HTR-8/SVneo (cell line): ENCODE measurements around the gene NOXRED1.
"Not testable (repeated sequence)": the region's sequence is repeated elsewhere in the genome, so short reads cannot be mapped to it uniquely, and the experiment has no call there.

Source experiments
- DNase-seq: peaks from one replicate; pipeline ENCODE4 v3.0.0; 2011; ENCODE audit warnings: low spot score, mixed read lengths; ENCODE audit not compliant: insufficient read length
- FAIRE-seq: peaks from 2 replicates; lab custom pipeline; 2011; peaks lifted over from hg19 to GRCh38; lab: Jason Lieb, UNC

NOXRED1 gene

GRCh38 chr14:77415403-77416030, 7.8 kb downstream of the NOXRED1 start:
- not testable (repeated sequence) for DNase-seq, FAIRE-seq

- DNase-seq, result no peak
- FAIRE-seq, result peak; percentile 44
Observed at GRCh38 chr14:77409131-77409533, 14.2 kb downstream of the NOXRED1 start.

DNA sequence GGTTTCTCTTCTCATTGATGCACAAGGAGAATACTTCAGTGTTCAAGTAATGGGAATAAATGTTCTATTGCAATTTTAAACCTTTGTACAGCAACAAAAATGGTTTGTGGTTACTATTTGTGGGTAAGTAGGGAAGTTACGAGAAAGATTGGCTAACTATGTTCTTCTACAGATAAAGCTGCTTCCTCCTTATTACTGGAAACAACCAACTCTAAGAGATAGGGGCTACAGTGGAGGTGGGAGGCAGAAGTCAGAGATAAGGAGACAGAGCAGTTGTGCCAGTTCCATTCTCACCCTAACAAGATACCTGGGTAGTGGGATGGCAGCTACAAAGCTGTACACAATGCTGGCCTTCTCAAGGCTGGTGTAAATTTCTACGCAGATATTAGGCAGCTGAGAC, 16.2 kb downstream of the NOXRED1 start:
- no peak for FAIRE-seq
- no peak for DNase-seq

GRCh38 chr14:77406718-77407117, 16.6 kb downstream of the NOXRED1 start:
- FAIRE-seq, result peak; percentile 59
- no peak for DNase-seq

DNA sequence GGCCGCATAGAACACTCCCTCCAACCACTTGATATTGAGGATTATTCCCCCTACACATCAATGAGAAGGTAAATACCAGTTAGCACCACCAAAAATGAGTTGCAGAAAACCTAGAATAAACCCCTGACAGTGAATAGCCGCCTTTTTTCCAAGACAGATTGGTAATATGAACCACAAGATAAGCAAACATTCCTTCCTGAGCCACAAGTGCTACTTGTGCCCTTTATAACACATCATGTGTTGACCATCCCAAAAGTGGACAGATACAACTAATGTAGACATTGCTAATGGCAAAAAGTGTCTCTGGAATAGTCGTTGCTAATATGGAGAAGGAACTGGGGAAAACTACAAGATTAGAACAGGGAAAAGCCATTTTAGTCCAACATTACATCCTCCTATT, 17.2 kb downstream of the NOXRED1 start:
- FAIRE-seq (peak; percentile 33), DNase-seq (no peak)

DNA sequence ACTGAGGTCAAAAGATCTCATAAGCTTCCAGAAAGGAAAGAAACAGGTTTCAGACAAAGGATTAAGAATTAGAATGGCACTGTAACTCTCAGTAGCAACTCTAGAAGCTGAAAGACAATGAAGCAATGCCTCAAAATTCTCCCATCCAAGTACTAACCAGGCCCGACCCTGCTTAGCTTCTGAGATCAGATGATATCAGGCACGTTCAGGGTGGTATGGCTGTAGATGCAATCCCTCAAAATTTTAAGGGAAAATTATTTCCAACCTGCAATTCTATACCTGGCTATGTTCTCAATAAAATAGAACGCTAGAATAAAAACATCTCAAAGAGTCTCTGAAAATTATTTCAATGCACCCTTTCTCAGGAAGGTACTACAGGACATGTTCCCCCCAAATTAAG, 19.6 kb downstream of the NOXRED1 start:
- no peak for DNase-seq
- FAIRE-seq, result no peak

DNA sequence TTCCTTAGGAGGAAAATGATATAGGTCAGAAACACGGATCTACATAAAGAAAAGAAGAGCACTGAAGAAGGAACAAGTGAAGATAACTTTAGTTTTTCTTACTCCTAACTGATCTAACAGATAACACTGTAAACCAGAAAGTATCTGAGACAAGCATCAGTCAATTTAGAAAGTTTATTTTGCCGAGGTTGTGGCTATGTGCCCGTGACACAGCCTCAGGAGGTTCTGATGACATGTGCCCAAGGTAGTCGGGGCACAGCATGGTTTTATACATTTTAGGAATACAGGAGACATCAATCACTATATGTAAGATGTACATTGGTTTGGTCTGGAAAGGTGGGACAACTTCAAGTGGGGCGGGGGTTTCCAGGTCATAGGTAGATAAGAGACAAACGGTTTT, 23.1 kb downstream of the NOXRED1 start:
- FAIRE-seq, result peak; percentile 58
- DNase-seq, result no peak

DNA sequence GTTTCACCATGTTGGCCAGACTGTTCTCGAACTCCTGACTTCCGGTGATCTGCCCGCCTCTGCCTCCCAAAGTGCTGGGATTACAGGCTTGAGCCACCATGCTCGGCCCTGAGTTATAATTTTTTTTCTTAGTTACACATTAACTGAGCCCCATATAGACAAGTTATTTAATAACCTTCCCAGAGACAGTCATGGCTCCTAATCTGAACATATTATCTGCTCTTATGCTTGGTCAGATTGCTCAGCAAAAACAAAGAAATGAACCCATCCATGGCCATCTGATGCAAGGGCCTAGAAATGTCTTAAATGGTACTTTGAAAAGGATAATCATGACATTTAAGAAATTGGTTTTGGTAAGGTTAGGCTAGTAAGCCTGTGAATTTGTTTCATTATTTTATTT, 33.1 kb downstream of the NOXRED1 start:
- DNase-seq, result no peak
- no peak for FAIRE-seq

DNA sequence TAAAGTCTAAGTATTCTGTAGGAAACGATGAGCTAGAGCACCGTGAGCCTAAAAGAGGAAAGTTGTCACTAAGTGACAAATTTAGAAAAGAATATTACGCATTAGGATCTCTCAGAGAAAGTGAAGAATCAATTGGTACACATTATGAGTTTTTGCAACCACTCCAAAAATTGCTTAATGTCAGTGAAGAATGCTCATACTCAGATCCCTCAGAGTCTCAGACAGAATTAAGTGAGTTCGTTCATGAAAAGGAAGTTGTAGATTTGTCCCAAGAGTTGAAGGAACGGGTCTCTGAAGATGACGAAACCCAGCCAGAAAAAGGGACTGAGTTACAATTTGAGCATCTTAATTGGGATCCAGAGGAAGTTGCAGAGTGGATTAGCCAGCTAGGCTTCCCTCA, 44.6 kb downstream of the NOXRED1 start:
- FAIRE-seq, result no peak

GRCh38 chr14:77377502-77377844, 45.9 kb downstream of the NOXRED1 start:
- FAIRE-seq (no peak), DNase-seq (no peak)

More for the DNA sequence above, 44.6 kb downstream of the NOXRED1 start:
- no peak for DNase-seq

- peak; percentile 91 for FAIRE-seq
- peak; percentile 98 for DNase-seq
Observed at GRCh38 chr14:77376771-77377501, 46.4 kb downstream of the NOXRED1 start, which contains the start of the genes SAMD15 and TMED8. SAMD15 (plus strand) TSS chr14:77377379; CDS start chr14:77377419, 40 bp downstream. TMED8 (minus strand) TSS chr14:77377094; CDS start chr14:77377053, 41 bp downstream.

DNA sequence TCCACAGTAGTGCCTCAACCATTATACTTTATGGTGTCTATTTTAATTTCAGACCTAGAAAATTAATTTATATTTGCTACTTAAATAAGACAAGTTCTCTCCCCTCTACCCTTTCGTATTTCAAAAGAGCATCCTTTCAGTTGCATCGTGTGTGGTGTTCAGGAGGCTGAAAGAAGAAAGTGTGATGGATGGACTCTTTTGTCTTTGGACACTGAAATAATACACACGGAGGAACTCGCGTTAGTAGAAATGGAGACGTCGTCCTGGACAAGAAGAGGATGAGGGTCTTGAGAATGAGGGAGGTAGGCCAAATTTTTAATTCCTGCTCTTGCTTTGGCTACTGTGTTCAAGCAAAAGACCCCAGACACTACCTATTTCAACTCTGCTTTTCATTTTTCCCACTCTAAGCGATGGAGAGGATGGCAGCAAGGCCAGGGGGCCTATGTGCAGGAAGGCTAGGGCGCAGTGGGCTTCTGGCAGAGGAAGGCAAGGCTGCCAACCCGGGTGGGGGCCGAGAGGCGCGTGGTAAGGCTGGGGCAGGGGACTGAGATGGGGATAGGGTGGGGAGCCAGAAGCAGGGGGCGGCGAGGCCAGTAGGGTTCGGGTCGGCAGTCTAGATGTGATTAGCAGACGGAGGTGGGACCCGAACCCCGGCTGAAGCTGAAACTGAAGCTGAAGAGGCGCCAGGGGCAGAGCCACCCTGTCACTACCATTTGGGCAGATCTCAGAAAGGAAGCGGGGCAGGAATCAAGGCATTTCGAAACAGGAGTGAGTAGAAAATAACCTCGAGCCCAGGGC, 47.2 kb downstream of the NOXRED1 start:
- FAIRE-seq (peak; percentile 23), DNase-seq (peak; percentile 55)

DNA sequence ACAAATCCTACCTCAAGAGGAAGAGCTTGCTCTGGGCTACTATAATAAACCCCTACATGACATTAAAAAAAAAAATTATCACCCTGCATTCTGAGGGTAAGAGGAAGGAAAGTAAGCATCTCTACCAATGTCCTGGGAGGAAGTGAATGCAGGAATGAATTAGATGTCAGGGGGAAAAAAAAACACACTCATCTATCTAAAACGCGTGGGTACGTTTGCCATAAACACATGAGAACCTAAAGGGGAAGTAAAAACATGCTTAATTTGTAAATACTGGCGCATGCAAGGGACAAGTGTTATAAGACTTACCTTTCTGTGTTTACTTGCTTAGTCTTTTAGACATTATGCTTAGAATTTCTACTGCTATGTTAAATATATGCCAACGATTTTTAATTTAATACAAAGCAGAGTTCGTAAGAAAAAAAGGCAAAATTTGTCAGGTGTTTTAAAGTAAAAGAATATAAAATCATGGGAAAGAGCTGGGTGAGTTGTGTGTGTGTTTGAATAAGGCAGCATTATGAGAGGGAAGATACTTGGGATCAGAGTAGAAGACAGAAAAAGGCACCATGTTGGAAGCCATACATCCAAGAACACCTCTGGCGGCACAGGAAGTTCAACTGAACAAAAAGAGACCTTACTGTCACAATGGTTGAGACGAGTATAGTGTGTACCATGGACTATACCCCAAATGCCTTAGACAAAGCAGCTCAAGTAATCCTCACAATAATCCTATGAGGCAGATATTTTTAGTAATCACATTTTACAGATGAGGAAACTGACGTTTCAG, 48.0 kb downstream of the NOXRED1 start:
- DNase-seq (no peak), FAIRE-seq (no peak)

DNA sequence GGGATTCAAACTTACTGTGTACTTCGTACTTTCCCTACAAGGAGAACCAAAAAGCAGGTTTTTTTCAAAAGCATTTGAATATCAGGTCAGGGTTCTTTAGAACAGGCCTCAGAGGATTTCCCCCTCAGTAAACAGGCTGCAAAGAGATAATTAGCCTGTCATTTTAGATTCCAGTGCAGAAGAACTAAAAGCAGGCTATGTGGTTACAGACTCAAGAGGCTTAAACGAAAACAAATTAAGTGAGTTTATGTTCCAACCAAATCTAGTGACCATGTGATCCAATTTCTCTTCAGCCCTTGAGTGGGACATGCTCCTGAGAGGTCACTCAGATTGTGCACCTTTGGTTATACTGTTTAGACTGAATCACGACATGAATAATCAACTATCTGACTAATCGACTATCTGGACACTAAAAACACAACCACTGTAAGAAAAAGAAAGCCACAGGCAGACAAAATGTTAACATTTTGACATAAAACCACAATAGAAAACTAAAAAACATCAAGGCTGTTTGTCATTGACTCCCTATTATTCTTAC, 51.0 kb downstream of the NOXRED1 start:
- no peak for FAIRE-seq
- no peak for DNase-seq

DNA sequence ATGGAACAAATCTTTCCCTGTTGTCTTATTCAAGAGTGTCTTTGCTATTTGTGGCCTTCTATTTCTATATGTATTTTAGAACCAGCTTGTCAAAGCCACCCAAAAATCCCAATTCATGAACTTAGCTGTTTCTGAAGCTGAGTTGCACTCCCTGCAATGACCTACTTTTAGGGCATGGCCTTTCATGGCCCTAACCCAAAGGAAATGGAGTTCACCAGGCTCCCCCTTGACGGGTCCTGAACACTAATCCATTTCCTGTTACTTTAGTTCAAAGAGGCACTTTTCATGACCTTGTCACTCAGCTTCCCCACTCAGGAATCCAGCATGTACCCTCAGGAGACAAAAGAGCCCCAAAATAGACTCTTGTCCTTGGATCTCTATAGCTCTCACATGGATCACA, 54.0 kb downstream of the NOXRED1 start:
- DNase-seq, result no peak
- FAIRE-seq, result no peak

DNA sequence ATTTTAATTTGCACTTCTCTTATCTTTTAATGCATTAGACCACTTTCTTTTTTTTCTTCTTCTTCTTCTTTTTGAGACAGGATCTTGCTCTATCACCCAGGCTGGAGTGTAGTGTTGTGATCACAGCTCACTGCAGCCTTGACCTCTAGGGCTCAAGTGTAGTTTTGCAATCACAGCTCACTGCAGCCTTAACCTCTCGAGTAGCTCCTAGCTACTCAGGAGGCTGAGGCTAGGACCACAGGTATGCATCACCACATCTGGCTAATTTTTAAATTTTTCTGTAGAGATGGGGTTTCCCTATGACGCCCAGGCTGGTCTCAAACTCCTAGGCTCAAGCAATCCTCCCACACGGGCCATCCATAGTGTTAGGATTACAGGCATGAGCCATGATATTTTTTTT, 59.2 kb downstream of the NOXRED1 start:
- FAIRE-seq (no peak), DNase-seq (no peak)

DNA sequence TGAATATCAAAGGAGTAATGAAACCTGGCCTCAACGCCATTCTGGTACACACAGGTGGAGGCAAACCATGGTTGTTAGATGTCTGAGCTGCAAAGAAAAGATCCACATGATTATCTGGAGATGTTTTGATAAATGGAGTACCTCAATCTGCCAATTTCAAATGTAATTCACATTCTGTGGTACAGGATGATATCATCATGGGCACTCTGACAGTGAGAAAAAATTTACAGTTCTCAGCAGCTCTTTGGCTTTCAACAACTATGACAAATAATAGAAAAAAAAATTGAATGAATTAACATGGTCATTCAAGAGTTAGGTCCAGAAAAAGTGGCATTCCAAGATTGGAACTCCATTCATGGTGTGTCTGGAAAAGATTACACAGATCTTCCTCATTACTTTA, 63.7 kb downstream of the NOXRED1 start:
- FAIRE-seq, result peak; percentile 76

GRCh38 chr14:77356899-77357298, 66.4 kb downstream of the NOXRED1 start:
- FAIRE-seq (no peak), DNase-seq (no peak)

More for the DNA sequence above, 63.7 kb downstream of the NOXRED1 start:
- no peak for DNase-seq

GRCh38 chr14:77355811-77356210, 67.5 kb downstream of the NOXRED1 start:
- FAIRE-seq, result no peak
- no peak for DNase-seq
